ENCODE data around the gene JPH3. TPM values are rescaled to one million over a fixed set of nuclear protein-coding genes. Genes with fewer than 3 reads are reported as not detected.

JPH3 gene
- total and polyA plus RNA-seq, 7 donors, result under 0.01 to 1.4 (median 0.73) TPM; not detected in 1

DNA sequence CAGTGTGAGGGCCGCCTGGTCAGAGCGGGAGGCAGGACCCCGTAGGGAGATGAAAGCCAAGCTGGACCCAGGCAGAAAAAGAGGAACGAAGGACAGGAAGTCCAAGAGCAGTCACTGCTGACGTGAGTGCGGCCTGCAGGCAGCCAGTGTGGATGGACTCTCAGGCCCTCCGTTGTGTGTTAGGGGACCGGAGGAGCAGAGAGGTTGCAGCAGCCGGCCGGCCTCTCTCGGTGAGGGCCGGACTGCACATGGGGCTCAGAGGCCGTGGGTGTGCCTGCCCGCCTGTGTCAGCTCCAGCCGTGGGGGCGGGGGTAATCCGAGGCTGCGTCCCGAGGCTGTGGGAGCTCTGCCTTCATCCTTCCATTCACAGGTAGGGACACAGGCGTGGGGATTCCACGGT is 67.4 kb downstream of the JPH3 start:
- Histone ChIP-seq H3K27ac (no peak overlapping the region), H3K4me1 (no peaks in the 10 kb centered on the region), H3K27me3 (peaks cover 0 to 47% (median 0%) of the 10 kb centered on the region in 3 donors), H3K9me3 (no peaks in the 10 kb centered on the region), H3K4me3 (no peak overlapping the region), H3K36me3 (no peaks in the 10 kb centered on the region)
- intact Hi-C loops (cut with DNase I), result no loop called here
- WGBS, 2 donors, result 76 to 78% methylated on average over 21 of the region's 21 CpGs
- TF ChIP-seq POLR2AphosphoS5 (IDR thresholded peaks at IDR 0.05) (no peak), POLR2A (IDR thresholded peaks at IDR 0.05) (no peak), EP300 (IDR thresholded peaks at IDR 0.05) (no peak)
- TF ChIP-seq, protein P1, sequence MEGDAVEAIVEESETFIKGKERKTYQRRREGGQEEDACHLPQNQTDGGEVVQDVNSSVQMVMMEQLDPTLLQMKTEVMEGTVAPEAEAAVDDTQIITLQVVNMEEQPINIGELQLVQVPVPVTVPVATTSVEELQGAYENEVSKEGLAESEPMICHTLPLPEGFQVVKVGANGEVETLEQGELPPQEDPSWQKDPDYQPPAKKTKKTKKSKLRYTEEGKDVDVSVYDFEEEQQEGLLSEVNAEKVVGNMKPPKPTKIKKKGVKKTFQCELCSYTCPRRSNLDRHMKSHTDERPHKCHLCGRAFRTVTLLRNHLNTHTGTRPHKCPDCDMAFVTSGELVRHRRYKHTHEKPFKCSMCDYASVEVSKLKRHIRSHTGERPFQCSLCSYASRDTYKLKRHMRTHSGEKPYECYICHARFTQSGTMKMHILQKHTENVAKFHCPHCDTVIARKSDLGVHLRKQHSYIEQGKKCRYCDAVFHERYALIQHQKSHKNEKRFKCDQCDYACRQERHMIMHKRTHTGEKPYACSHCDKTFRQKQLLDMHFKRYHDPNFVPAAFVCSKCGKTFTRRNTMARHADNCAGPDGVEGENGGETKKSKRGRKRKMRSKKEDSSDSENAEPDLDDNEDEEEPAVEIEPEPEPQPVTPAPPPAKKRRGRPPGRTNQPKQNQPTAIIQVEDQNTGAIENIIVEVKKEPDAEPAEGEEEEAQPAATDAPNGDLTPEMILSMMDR (IDR thresholded peaks at IDR 0.05), result no peak
- no peak for DNase-seq

DNA sequence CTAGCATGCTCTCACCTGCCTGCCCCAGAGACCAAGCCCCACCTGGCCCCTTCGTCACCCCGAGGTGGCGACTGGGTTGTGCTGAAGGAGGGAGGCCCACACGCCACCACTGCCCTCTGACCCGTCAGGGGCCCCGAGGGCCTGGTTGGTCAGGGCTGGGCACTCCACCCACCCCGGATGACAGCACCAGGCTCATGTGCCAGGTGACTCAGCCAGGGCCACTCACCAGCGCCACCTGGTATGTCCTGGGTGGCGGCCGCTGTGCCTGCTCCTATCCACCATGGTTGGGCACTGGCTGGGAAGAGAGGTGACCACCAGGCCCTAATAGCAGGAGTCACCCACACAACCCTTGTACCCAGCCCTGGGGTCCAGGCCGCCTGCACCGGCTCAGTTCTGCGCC is 68.9 kb downstream of the JPH3 start:
- no peak overlapping the region for H3K27ac ChIP-seq
- no peaks in the 10 kb centered on the region for H3K36me3 ChIP-seq
- TF ChIP-seq POLR2A (IDR thresholded peaks at IDR 0.05) (no peak), POLR2AphosphoS5 (IDR thresholded peaks at IDR 0.05) (no peak), EP300 (IDR thresholded peaks at IDR 0.05) (no peak)
- TF ChIP-seq, protein P1 (IDR thresholded peaks at IDR 0.05), result no peak
- H3K9me3 ChIP-seq, result no peaks in the 10 kb centered on the region
- no peak for DNase-seq
- H3K4me3 ChIP-seq, result no peak overlapping the region
- intact Hi-C loops (cut with DNase I), result no loop called here
- H3K4me1 ChIP-seq, result no peaks in the 10 kb centered on the region
- 77 to 91% methylated on average over 13 of the region's 13 CpGs for WGBS, 2 donors
- H3K27me3 ChIP-seq, result peaks cover 0 to 46% (median 0%) of the 10 kb centered on the region in 3 donors

DNA sequence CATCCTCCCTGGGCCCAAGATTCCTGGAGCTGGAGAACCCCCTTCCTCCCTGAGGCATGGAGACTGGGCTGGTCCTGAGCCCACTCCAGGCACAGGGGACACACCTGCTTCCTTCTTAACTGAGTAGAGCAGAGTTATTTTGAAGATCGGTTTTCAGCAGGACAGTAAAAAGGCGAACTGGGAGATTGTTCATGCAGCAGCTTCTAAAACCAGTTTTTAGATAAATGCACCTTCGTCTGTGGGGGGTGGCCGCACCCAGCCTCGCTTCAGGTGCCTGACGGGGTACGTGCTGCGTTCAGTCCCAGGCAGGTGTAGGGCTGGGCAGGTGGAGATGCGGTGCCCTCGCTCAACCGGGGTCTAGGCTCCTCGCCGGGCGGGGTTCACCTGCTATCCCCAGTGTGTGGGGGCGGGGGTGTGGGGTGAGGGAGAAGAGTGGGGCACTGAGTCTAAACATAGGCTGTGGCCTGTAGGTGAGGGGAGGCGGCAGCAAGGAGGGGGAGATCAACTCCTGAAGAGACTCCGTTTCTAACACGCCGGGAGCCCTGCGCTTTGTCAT is 69.5 kb downstream of the JPH3 start:
- no peaks in the 10 kb centered on the region for H3K9me3 ChIP-seq
- intact Hi-C loops (cut with DNase I), result no loop called here
- DNase-seq, result no peak

DNA sequence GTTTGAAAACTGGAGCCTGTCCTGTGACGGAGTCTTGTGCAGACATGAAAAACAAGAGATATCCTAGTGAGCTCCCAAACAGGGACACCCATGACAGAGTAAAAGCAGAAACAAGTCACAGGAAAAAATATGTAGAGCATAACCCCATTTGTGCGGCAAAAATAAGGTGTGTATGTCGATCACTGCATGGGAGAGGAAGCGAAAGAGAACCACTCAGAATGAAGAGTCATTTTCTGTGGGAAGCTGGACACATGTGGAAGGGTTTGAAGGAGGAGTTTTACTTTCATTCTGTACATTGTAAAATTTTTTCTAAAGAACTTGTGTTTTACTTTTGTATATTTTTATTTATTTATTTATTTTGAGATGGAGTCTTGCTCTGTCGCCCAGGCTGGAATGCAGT is 72.1 kb downstream of the JPH3 start:
- Histone ChIP-seq H3K4me1 (no peaks in the 10 kb centered on the region), H3K36me3 (no peaks in the 10 kb centered on the region), H3K27ac (no peak overlapping the region), H3K4me3 (no peak overlapping the region), H3K27me3 (peaks cover 0 to 45% (median 0%) of the 10 kb centered on the region in 3 donors), H3K9me3 (no peaks in the 10 kb centered on the region)
- intact Hi-C loops (cut with DNase I), result no loop called here
- WGBS, 2 donors, result 73 to 89% methylated on average over 5 of the region's 5 CpGs
- no peak for DNase-seq
- TF ChIP-seq EP300 (IDR thresholded peaks at IDR 0.05) (no peak), POLR2A (IDR thresholded peaks at IDR 0.05) (no peak), POLR2AphosphoS5 (IDR thresholded peaks at IDR 0.05) (no peak)
- TF ChIP-seq, protein P1 (IDR thresholded peaks at IDR 0.05), result no peak

More for the DNA sequence above, 69.5 kb downstream of the JPH3 start:
- H3K36me3 ChIP-seq, result no peaks in the 10 kb centered on the region
- TF ChIP-seq, protein P1 (IDR thresholded peaks at IDR 0.05), result no peak
- no peak for TF ChIP-seq POLR2AphosphoS5 (IDR thresholded peaks at IDR 0.05)
- TF ChIP-seq EP300 (IDR thresholded peaks at IDR 0.05), result no peak
- no peak for TF ChIP-seq POLR2A (IDR thresholded peaks at IDR 0.05)
- no peaks in the 10 kb centered on the region for H3K4me1 ChIP-seq
- H3K27ac ChIP-seq, result no peak overlapping the region
- 86 to 89% methylated on average over 20 of the region's 20 CpGs for WGBS, 2 donors
- peaks cover 0 to 40% (median 0%) of the 10 kb centered on the region in 3 donors for H3K27me3 ChIP-seq
- no peak overlapping the region for H3K4me3 ChIP-seq

Data from sigmoid colon (tissue), 7 donors.